GM13977 (cell line): ENCODE data around the gene HAVCR2.
"Not testable (repeated sequence)": the region's sequence is repeated elsewhere in the genome, so short reads cannot be mapped to it uniquely, and the experiment has no call there.

ENCODE experiments used
- DNase-seq: peaks from one replicate; pipeline ENCODE4 v3.0.0; 2012; ENCODE audit warnings: low spot score
- in situ Hi-C: fragments of 300-500 bp; cut with MboI; formaldehyde crosslinking; loops from one replicate; pipeline ENCODE4 v1.12.0; 2022; ENCODE audit warnings: low sequenced_read_pairs, low pct_unique_long_range_greater_than_20kb, mixed read lengths, inconsistent platforms; ENCODE audit not compliant: unreplicated experiment
- TF ChIP-seq, protein P1 (sequence below): IDR thresholded peaks from 2 replicates; pipeline ENCODE4 v1.5.1; 2012; ENCODE audit warnings: mild to moderate bottlenecking, control low read depth; ENCODE audit not compliant: insufficient read depth; ENCODE audit errors: extremely low read depth, missing control alignments

Gene HAVCR2

DNA sequence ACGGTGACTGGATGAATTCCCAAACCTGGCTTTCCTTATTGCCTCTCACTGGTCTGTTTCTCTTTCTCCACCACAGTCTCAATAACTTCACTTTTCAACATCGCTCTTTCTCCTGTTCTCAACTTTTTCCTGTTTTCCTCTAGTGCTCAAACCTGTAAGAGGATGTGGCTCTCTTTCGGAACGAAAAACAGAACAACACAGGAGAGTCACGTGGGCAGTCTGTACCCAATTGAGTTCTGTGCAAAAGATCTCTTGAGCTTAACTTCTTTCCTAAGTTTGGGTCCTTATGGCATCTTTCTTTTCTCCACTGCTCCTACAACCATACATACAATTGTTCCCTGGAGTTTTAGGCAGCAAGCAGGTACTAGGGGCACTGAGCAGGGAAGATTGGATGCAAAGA lies 58.8 kb downstream of the HAVCR2 start:
- no peak for DNase-seq
- TF ChIP-seq, protein P1, sequence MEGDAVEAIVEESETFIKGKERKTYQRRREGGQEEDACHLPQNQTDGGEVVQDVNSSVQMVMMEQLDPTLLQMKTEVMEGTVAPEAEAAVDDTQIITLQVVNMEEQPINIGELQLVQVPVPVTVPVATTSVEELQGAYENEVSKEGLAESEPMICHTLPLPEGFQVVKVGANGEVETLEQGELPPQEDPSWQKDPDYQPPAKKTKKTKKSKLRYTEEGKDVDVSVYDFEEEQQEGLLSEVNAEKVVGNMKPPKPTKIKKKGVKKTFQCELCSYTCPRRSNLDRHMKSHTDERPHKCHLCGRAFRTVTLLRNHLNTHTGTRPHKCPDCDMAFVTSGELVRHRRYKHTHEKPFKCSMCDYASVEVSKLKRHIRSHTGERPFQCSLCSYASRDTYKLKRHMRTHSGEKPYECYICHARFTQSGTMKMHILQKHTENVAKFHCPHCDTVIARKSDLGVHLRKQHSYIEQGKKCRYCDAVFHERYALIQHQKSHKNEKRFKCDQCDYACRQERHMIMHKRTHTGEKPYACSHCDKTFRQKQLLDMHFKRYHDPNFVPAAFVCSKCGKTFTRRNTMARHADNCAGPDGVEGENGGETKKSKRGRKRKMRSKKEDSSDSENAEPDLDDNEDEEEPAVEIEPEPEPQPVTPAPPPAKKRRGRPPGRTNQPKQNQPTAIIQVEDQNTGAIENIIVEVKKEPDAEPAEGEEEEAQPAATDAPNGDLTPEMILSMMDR = no peak

DNA sequence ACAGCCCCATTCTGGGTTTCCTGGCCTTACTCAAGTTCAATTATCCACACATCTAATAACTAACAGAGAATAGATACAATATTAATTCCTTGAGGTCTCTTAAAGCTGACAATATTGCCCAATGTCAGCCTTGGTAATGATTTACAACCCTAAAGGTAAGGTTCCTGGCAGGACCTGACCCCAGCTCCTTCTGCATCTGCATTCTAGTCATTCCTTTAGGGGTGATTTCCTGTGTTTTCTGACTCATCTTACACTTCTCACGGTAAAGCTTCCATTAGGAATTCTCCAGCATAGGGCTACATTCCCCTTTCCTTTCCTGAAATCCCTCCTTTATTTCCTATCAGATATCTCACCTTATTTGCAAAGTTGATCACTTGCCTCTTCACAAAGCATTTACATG lies 59.2 kb downstream of the HAVCR2 start:
- TF ChIP-seq, protein P1 = no peak
- DNase-seq = no peak
- in situ Hi-C loops = no loop called here

More for the DNA sequence above, 58.8 kb downstream of the HAVCR2 start:
- in situ Hi-C loops = no loop called here

DNA sequence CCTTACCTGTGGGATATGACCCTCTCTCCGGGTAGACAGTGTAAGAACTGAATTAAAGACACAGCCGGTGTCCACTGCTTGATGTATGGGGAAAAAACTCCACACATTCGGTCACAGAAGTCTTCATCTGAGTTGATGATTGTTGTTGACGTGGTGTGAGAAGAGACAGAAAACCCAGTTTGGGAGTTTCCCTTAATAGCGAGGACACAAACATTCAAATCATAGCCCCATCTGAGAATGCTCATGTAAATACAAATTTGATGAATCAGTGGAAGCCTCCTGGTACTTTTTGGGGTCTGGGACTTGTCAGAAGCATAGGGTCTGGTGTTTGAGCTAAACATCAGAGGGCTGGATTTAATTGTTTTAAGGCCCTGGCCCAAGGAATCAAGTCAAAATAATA lies 60.9 kb downstream of the HAVCR2 start:
- TF ChIP-seq, protein P1 = no peak
- DNase-seq = no peak
- in situ Hi-C loops = no loop called here

DNA sequence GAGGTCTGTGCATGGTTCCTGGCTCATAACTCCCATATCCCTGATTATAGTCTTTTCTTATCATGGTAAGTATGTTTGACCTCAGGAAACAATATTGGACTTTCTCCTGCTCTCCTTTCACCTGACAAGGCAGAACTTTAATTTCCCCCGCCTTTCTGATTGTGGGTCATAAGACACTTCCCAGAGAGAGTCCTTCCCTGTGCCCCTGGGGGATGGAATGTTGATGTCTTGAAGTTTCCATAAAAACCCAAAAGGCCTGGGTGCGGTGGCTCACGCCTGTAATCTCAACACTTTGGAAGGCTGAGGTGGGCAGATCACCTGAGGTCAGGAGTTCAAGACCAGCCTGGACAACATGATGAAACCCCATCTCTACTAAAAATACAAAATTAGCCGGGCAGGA lies 61.8 kb downstream of the HAVCR2 start:
- in situ Hi-C loops, DNase-seq: not testable (repeated sequence)

DNA sequence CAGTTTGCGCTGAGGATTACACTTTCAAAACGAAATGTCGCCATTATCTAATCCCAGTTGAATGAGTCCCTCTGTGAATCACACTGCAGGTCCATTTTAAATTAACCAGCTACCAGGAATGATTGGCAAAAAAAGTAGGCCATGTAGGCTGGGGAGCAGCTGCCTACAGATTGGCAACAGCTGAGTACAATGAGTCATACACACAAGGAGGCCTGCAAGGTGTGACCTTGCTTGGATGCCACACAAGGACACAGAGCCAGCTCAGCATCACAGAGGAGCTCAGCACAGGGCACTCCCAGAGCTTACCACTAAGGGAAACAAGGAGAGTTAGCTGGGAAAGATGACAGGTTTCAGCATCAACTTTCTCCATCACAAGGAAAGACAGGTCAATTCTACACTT lies 62.8 kb downstream of the HAVCR2 start:
- in situ Hi-C loops = no loop called here
- no peak for DNase-seq
- TF ChIP-seq, protein P1 = no peak

DNA sequence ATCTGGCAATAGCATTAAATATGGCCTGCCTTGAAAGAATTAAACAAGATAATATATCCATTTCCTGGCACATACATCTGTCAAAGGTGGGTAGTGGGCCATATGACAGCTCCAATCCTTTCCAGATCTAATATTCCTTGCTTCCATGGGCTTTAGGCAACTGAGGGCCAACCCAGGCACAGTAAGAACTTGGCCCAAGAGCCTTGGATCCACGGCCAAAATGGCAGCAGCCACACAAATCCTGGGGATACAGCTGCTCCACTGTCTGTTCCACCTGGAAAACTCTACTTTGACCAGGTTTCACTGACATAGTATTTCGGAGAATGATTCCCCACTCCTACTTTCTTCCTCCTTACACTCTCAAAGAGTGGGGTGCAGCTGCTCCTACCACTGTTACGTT lies 63.2 kb downstream of the HAVCR2 start:
- DNase-seq = no peak
- in situ Hi-C loops = no loop called here
- TF ChIP-seq, protein P1 = no peak

DNA sequence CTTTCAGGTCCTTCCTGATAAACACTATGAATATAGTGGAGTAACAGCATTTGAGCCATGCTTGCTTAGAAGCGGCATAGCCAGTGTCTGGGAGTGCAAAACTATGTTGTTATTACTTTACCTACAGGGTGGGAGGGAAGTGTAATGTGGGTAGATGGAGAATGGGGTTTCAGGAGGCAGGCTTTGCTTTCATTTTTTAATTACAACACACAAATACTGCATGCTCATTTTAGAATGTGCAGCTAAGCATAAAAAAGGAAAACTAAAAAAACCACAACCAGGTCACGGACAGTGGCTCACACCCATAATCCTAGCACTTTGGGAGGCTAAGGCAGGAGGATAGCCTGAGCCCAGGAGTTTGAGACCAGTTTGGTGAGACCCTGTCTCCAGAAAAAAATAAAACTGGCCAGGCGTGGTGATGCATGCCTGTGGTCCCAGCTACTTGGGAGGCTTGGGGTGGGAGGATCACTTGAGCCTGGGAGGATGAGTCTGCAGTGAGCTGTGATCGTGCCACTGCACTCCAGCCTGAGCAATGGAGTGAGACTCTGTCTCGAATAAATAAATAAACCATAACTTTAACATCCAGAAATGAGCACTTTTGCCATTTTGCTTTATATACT lies 70.2 kb downstream of the HAVCR2 start:
- no peak for DNase-seq
- TF ChIP-seq, protein P1 = no peak
- in situ Hi-C loops = no loop called here
